Sigmoid colon (tissue), 7 donors: Measurements from ENCODE around the gene ARNT2. TPM values are rescaled to one million over a fixed set of nuclear protein-coding genes. Genes with fewer than 3 reads are reported as not detected.

Experiments used
- DNase-seq: peaks from one replicate; pipeline ENCODE4 v3.0.0-alpha.2; 2019
- H3K27ac ChIP-seq, 4 donors: fragments of 200-600 bp; sonication (generic); one replicate each; pipeline ENCODE4 v1.5.1; 2016 to 2019; ENCODE audit warnings: mild to moderate bottlenecking in 1 of 4
- H3K27me3 ChIP-seq, 3 donors: fragments of 200-600 bp; sonication (generic); one replicate each; pipeline ENCODE4 v1.5.1; 2019; ENCODE audit warnings: mild to moderate bottlenecking in 1 of 3
- H3K36me3 ChIP-seq, 4 donors: fragments of 200-600 bp; sonication (generic); one replicate each; pipeline ENCODE4 v1.5.1; 2016 to 2019
- H3K4me1 ChIP-seq, 4 donors: fragments of 200-600 bp; sonication (generic); one replicate each; pipeline ENCODE4 v1.5.1; 2017 to 2019
- H3K4me3 ChIP-seq, 4 donors: fragments of 200-600 bp; sonication (generic); one replicate each; pipeline ENCODE4 v1.5.1; 2017 to 2019; ENCODE audit warnings: mild to moderate bottlenecking in 2 of 4, moderate library complexity in 1 of 4
- H3K9me3 ChIP-seq, 4 donors: fragments of 200-600 bp in 3 of 4; sonication (generic) in 3 of 4; one replicate each; pipeline versions ENCODE4 v1.5.1 to v1.6.1; 2013 to 2019
- EP300 ChIP-seq, 4 donors: sonication (generic); formaldehyde crosslinking; IDR thresholded peaks; one replicate each; pipeline ENCODE4 v1.6.1; 2017; ENCODE audit warnings: antibody characterized with exemption in 4 of 4
- POLR2A ChIP-seq, 2 donors: fragments of 450-650 bp; IDR thresholded peaks; one replicate each; pipeline ENCODE4 v1.6.1; 2016; ENCODE audit warnings: antibody characterized with exemption in 2 of 2, mild to moderate bottlenecking in 2 of 2, moderate library complexity in 2 of 2
- POLR2AphosphoS5 ChIP-seq, 4 donors: sonication (generic); formaldehyde crosslinking; IDR thresholded peaks; one replicate each; pipeline ENCODE4 v1.6.1; 2017; ENCODE audit warnings: antibody characterized with exemption in 4 of 4
- WGBS, 2 donors: extraction: QIAGEN DNeasy Blood & Tissue Kit; methylation state at CpG; one replicate each; pipeline ENCODE4 v1.1.7; 2013; 5-methylcytosine and 5-hydroxymethylcytosine counted together
- intact Hi-C: fragments of 100-400 bp; cut with DNase I; formaldehyde crosslinking; loops from one replicate; pipeline ENCODE4 v1.15.1; 2023
- polyA plus RNA-seq, 3 donors: library from polyadenylated mRNA; stranded (reverse); fragments of 200-250 nt; gene quantifications; one replicate each; pipeline ENCODE4 v1.2.3, GENCODE V29; 2013
- total RNA-seq, 4 donors: library from RNA; depleted of rRNA; stranded (reverse); fragments of >200 nt; gene quantifications; one replicate each; pipeline ENCODE4 v1.1.0, GENCODE V29; 2016
- TF ChIP-seq, protein P1 (sequence below), 4 experiments: fragments of 450-650 bp in 3 of 4; fragments of 200-600 bp in 1 of 4; IDR thresholded peaks; one replicate each; pipeline ENCODE4 v1.5.1; 2016 to 2019; ENCODE audit warnings: antibody characterized with exemption in 4 of 4, mild to moderate bottlenecking in 3 of 4, moderate library complexity in 2 of 4
- donor health status: healthy with polysubstance abuse.
- donor health status: Bipolar disorder and iron deficiency.
- donor health status: healthy.

Gene ARNT2
- total and polyA plus RNA-seq, 7 donors, result 1.2 to 16.1 (median 4.3) TPM

GRCh38 chr15:80457896-80458295 is 53.7 kb downstream of the ARNT2 start:
- DNase-seq, result no peak
- Histone ChIP-seq H3K27me3 (no peaks in the 10 kb centered on the region), H3K36me3 (peaks cover 0 to 7% (median 0%) of the 10 kb centered on the region in 4 donors), H3K4me1 (peaks cover 0 to 18% (median 9%) of the 10 kb centered on the region in 4 donors), H3K9me3 (no peaks in the 10 kb centered on the region), H3K27ac (no peak overlapping the region), H3K4me3 (no peak overlapping the region)
- 87 to 92% methylated on average over 3 of the region's 3 CpGs for WGBS, 2 donors
- TF ChIP-seq POLR2AphosphoS5 (IDR thresholded peaks at IDR 0.05), result no peak
- no peak for TF ChIP-seq EP300 (IDR thresholded peaks at IDR 0.05)
- TF ChIP-seq POLR2A (IDR thresholded peaks at IDR 0.05), result no peak
- TF ChIP-seq, protein P1, sequence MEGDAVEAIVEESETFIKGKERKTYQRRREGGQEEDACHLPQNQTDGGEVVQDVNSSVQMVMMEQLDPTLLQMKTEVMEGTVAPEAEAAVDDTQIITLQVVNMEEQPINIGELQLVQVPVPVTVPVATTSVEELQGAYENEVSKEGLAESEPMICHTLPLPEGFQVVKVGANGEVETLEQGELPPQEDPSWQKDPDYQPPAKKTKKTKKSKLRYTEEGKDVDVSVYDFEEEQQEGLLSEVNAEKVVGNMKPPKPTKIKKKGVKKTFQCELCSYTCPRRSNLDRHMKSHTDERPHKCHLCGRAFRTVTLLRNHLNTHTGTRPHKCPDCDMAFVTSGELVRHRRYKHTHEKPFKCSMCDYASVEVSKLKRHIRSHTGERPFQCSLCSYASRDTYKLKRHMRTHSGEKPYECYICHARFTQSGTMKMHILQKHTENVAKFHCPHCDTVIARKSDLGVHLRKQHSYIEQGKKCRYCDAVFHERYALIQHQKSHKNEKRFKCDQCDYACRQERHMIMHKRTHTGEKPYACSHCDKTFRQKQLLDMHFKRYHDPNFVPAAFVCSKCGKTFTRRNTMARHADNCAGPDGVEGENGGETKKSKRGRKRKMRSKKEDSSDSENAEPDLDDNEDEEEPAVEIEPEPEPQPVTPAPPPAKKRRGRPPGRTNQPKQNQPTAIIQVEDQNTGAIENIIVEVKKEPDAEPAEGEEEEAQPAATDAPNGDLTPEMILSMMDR (IDR thresholded peaks at IDR 0.05), result no peak
- intact Hi-C loops, result loop anchor here (2.0 to 5.0 kb wide), 2 partner anchors 234 to 513 kb away; no protein-coding TSS in a partner anchor

- Histone ChIP-seq H3K27ac (no peak overlapping the region), H3K4me1 (peaks cover 0 to 18% (median 9%) of the 10 kb centered on the region in 4 donors), H3K27me3 (no peaks in the 10 kb centered on the region), H3K36me3 (peaks cover 0 to under 1% (median 0%) of the 10 kb centered on the region in 4 donors), H3K4me3 (no peak overlapping the region), H3K9me3 (no peaks in the 10 kb centered on the region)
- DNase-seq, result no peak
- no peak for TF ChIP-seq POLR2A (IDR thresholded peaks at IDR 0.05)
- TF ChIP-seq, protein P1 (IDR thresholded peaks at IDR 0.05), result no peak
- no peak for TF ChIP-seq POLR2AphosphoS5 (IDR thresholded peaks at IDR 0.05)
- no peak for TF ChIP-seq EP300 (IDR thresholded peaks at IDR 0.05)
- intact Hi-C loops, result loop anchor here (5.0 kb wide), 1 partner anchor 234 kb away; no protein-coding TSS in a partner anchor
- WGBS, 2 donors, result 90 to 95% methylated on average over 2 of the region's 2 CpGs
Measured at GRCh38 chr15:80458580-80458979, 54.4 kb downstream of the ARNT2 start.

DNA sequence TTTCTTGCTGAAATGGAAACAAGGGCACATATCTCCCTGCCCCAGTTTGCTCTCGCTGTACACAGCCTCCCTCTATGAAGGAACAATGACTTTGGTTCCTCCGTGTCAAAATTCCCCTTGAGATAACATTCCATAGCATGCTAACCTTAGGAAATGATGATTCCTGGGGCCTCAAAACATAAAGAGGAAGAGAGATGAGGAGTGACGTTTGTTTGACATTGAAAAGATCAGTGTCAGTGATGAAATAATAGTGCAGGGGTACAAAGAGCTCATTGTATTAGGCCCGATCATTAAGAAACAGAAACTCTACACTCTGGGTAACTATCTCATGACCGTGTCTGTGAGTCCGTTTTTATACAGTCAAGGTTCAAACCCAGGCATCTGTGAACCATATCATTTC is 55.2 kb downstream of the ARNT2 start:
- no peaks in the 10 kb centered on the region for H3K27me3 ChIP-seq
- H3K4me3 ChIP-seq, result no peak overlapping the region
- 69 to 85% methylated on average over 6 of the region's 6 CpGs for WGBS, 2 donors
- no peak for DNase-seq
- TF ChIP-seq, protein P1 (IDR thresholded peaks at IDR 0.05), result no peak
- TF ChIP-seq POLR2A (IDR thresholded peaks at IDR 0.05), result no peak
- no peak for TF ChIP-seq EP300 (IDR thresholded peaks at IDR 0.05)
- TF ChIP-seq POLR2AphosphoS5 (IDR thresholded peaks at IDR 0.05), result no peak
- H3K4me1 ChIP-seq, result peaks cover 0 to 18% (median 9%) of the 10 kb centered on the region in 4 donors
- intact Hi-C loops, result loop anchor here (5.0 kb wide), 1 partner anchor 233 kb away; no protein-coding TSS in a partner anchor
- no peaks in the 10 kb centered on the region for H3K36me3 ChIP-seq
- no peaks in the 10 kb centered on the region for H3K9me3 ChIP-seq
- no peak overlapping the region for H3K27ac ChIP-seq

GRCh38 chr15:80459818-80460217 is 55.6 kb downstream of the ARNT2 start:
- no peak overlapping the region for H3K27ac ChIP-seq
- peaks cover 0 to 18% (median 9%) of the 10 kb centered on the region in 4 donors for H3K4me1 ChIP-seq
- intact Hi-C loops, result loop anchor here (5.0 kb wide), 1 partner anchor 232 kb away; no protein-coding TSS in a partner anchor
- 87 to 90% methylated on average over 3 of the region's 3 CpGs for WGBS, 2 donors
- no peaks in the 10 kb centered on the region for H3K9me3 ChIP-seq
- H3K4me3 ChIP-seq, result no peak overlapping the region
- no peaks in the 10 kb centered on the region for H3K27me3 ChIP-seq
- H3K36me3 ChIP-seq, result no peaks in the 10 kb centered on the region
- TF ChIP-seq POLR2A (IDR thresholded peaks at IDR 0.05) (no peak), EP300 (IDR thresholded peaks at IDR 0.05) (no peak), POLR2AphosphoS5 (IDR thresholded peaks at IDR 0.05) (no peak)
- TF ChIP-seq, protein P1 (IDR thresholded peaks at IDR 0.05), result no peak
- no peak for DNase-seq
